GM19452 (cell line): Measurements from ENCODE around the gene MFSD12.
"Not testable (repeated sequence)": the region's sequence is repeated elsewhere in the genome, so short reads cannot be mapped to it uniquely, and the experiment has no call there.

Source experiments
- ATAC-seq: cut with Tn5 transposase; IDR thresholded peaks from one replicate; pipeline ENCODE4 v1.9.1; 2021; ENCODE audit not compliant: unreplicated experiment

MFSD12 gene

GRCh38 chr19:3585301-3586126 lies 28.1 kb upstream of the MFSD12 start, which contains the start of gene GIPC3:
TSS of gene GIPC3 (plus strand) at chr19:3585478. CDS start at chr19:3585598, 120 bp downstream.
- ATAC-seq, result no peak

GRCh38 chr19:3584036-3584802 lies 26.8 kb upstream of the MFSD12 start:
- not testable (repeated sequence) for ATAC-seq

- not testable (repeated sequence) for ATAC-seq
Measured at GRCh38 chr19:3581792-3582191, 24.4 kb upstream of the MFSD12 start.

GRCh38 chr19:3580156-3580934 lies 23.0 kb upstream of the MFSD12 start:
- no peak for ATAC-seq

- no peak for ATAC-seq
Measured at GRCh38 chr19:3578390-3578789, 21.0 kb upstream of the MFSD12 start.

- ATAC-seq, result no peak
Measured at GRCh38 chr19:3577723-3578344, 20.4 kb upstream of the MFSD12 start.

- no peak for ATAC-seq
Measured at GRCh38 chr19:3576696-3577443, 19.5 kb upstream of the MFSD12 start.

GRCh38 chr19:3575949-3576673 lies 18.7 kb upstream of the MFSD12 start:
- ATAC-seq, result no peak

GRCh38 chr19:3575260-3575741 lies 17.9 kb upstream of the MFSD12 start:
- no peak for ATAC-seq

- no peak for ATAC-seq
Measured at GRCh38 chr19:3573858-3574637, 16.7 kb upstream of the MFSD12 start.

GRCh38 chr19:3573162-3573857 lies 15.9 kb upstream of the MFSD12 start:
- ATAC-seq, result peak; percentile 9

GRCh38 chr19:3572855-3573161 lies 15.4 kb upstream of the MFSD12 start, which contains the start of gene HMG20B:
TSS of gene HMG20B (plus strand) at chr19:3572944. CDS start at chr19:3573310, 366 bp downstream.
- no peak for ATAC-seq

- ATAC-seq, result peak; percentile 90
Measured at GRCh38 chr19:3572132-3572854, 14.9 kb upstream of the MFSD12 start.

GRCh38 chr19:3570606-3571011 lies 13.2 kb upstream of the MFSD12 start:
- ATAC-seq, result no peak

GRCh38 chr19:3570042-3570441 lies 12.7 kb upstream of the MFSD12 start:
- ATAC-seq, result not testable (repeated sequence)

- no peak for ATAC-seq
Measured at GRCh38 chr19:3565139-3565538, 7.8 kb upstream of the MFSD12 start.
